ENCODE measurements around the gene OR4K15. TPM values are rescaled to one million over a fixed set of nuclear protein-coding genes. Genes with fewer than 3 reads are reported as not detected.

OR4K15 gene
- total and polyA plus RNA-seq, 2 of the 4 experiments (the other 2 are of a cell fraction): not detected

- no CpG with 5 or more reads among the region's 2 CpGs for WGBS, 2 experiments (ENCODE audit: extremely low coverage in 2 of 2, insufficient read length in 1 of 2)
- H2AK5ac ChIP-seq (ENCODE audit: low read depth, low read length): no peak overlapping the region
- no peaks in the 10 kb centered on the region for H3K79me1 ChIP-seq (ENCODE audit: low read depth in 1 of 2, low read length in 2 of 2)
- no peak overlapping the region for H2BK15ac ChIP-seq (ENCODE audit: low read depth, low read length)
- H4K91ac ChIP-seq (ENCODE audit: insufficient read depth, low read depth, low read length): no peak overlapping the region
- no peak overlapping the region for H3K4me2 ChIP-seq (ENCODE audit: low read depth, low read length)
- no peak overlapping the region for H4K5ac ChIP-seq (ENCODE audit: low read depth, low read length)
- ChIA-PET POLR2A (ENCODE audit: unreplicated experiment) (no interaction called here), CTCF (no interaction called here)
- no peak overlapping the region for H3K14ac ChIP-seq (replicated peaks; ENCODE audit: low read depth, low read length)
- no peak overlapping the region for H2AFZ ChIP-seq (replicated peaks; ENCODE audit: low read length, poor library complexity)
- no peaks in the 10 kb centered on the region for H4K20me1 ChIP-seq (ENCODE audit: insufficient read depth, low read length)
- intact Hi-C loops (cut with micrococcal nuclease): no loop called here
- H4K8ac ChIP-seq (ENCODE audit: low read depth in 2 of 2, low read length in 2 of 2): no peak overlapping the region
- H3K36me3 ChIP-seq (ENCODE audit: control insufficient read depth, insufficient read depth, low read length): no peaks in the 10 kb centered on the region
- no peak overlapping the region for H2BK20ac ChIP-seq (ENCODE audit: low read depth, low read length)
- H3K56ac ChIP-seq (ENCODE audit: extremely low read depth, insufficient read depth, low read length): no peak overlapping the region
- H3K9me3 ChIP-seq (ENCODE audit: control insufficient read depth, insufficient read depth, low read length): peaks cover 3% of the 10 kb centered on the region; the same call in 1 of the 2 replicates
- no peak for ATAC-seq (ENCODE audit: low read depth)
- no peak overlapping the region for H3K18ac ChIP-seq (ENCODE audit: low read depth, low read length)
- no peaks in the 10 kb centered on the region for H3K9me1 ChIP-seq (ENCODE audit: insufficient read depth, low read length)
- no peak overlapping the region for H3K9ac ChIP-seq (ENCODE audit: low read depth, low read length)
- dilution Hi-C loops (cut with HindIII; ENCODE audit: low sequenced_read_pairs, unreplicated experiment): no loop called here
- no peak for DNase-seq
- in situ Hi-C loops (cut with MboI; ENCODE audit: low sequenced_read_pairs): no loop called here
- H3K4me3 ChIP-seq (ENCODE audit: insufficient read depth, low read depth, low read length): no peak overlapping the region
- TF ChIP-seq BHLHE40 (IDR thresholded peaks at IDR 0.05; ENCODE audit: low read depth, low read length) (no peak), ELK1 (IDR thresholded peaks at IDR 0.05; ENCODE audit: borderline replicate concordance, low read depth, low read length) (no peak), SMC3 (IDR thresholded peaks at IDR 0.05; ENCODE audit: low read depth, low read length) (no peak), RFX5 (IDR thresholded peaks at IDR 0.05; ENCODE audit: low read depth, low read length) (no peak), NFE2L2 (IDR thresholded peaks at IDR 0.05; ENCODE audit: low read depth, low read length) (no peak), MAZ (IDR thresholded peaks at IDR 0.05; ENCODE audit: borderline replicate concordance, low read depth, low read length) (no peak), FOS (IDR thresholded peaks at IDR 0.05; ENCODE audit: low read depth, low read length) (no peak), MXI1 (IDR thresholded peaks at IDR 0.05; ENCODE audit: borderline replicate concordance, low read depth, low read length) (no peak), CTCF (conservative IDR thresholded peaks at IDR 0.05; ENCODE audit: low read depth, low read length) (no peak), USF2 (IDR thresholded peaks at IDR 0.05; ENCODE audit: low read depth, low read length) (no peak), RAD21 (IDR thresholded peaks at IDR 0.05; ENCODE audit: low read length) (no peak), CHD1 (IDR thresholded peaks at IDR 0.05; ENCODE audit: low read depth, low read length) (no peak), RCOR1 (IDR thresholded peaks at IDR 0.05; ENCODE audit: insufficient replicate concordance, low read length) (no peak), POLR2A (IDR thresholded peaks at IDR 0.05; ENCODE audit: low read depth, low read length) (no peak), MAFK (IDR thresholded peaks at IDR 0.05; ENCODE audit: low read depth, low read length) (no peak), CEBPB (IDR thresholded peaks at IDR 0.05; ENCODE audit: low read depth, low read length) (no peak)
- no peak overlapping the region for H3K4ac ChIP-seq (ENCODE audit: low read depth, low read length)
- no TSS peak for BruUV-seq (replicated peaks)
- no peak overlapping the region for H2BK5ac ChIP-seq (ENCODE audit: low read depth, low read length, poor library complexity, severe bottlenecking)
- H3K4me1 ChIP-seq (ENCODE audit: control insufficient read depth, insufficient read depth, low read length): no peaks in the 10 kb centered on the region
- H3K27me3 ChIP-seq (ENCODE audit: control insufficient read depth, insufficient read depth, low read length): no peaks in the 10 kb centered on the region
- H3K23ac ChIP-seq (ENCODE audit: low read depth, low read length): no peak overlapping the region
- H2BK120ac ChIP-seq (ENCODE audit: low read depth, low read length): no peak overlapping the region
- H3K27ac ChIP-seq (ENCODE audit: insufficient read depth, low read length): no peak overlapping the region
- H2AK9ac ChIP-seq (replicated peaks; ENCODE audit: low read depth, low read length, poor library complexity): no peak overlapping the region
Measured at GRCh38 chr14:19993438-19993837, 18.0 kb downstream of the OR4K15 start.

Data from IMR-90 (cell line).